HG03064 (cell line): ENCODE data around the gene RYR1.
"Not testable (repeated sequence)": the region's sequence is repeated elsewhere in the genome, so short reads cannot be mapped to it uniquely, and the experiment has no call there.

Experiments
- ATAC-seq: cut with Tn5 transposase; IDR thresholded peaks from one replicate; pipeline ENCODE4 v1.9.1; 2021; ENCODE audit warnings: low read depth; ENCODE audit not compliant: unreplicated experiment

Gene RYR1

DNA sequence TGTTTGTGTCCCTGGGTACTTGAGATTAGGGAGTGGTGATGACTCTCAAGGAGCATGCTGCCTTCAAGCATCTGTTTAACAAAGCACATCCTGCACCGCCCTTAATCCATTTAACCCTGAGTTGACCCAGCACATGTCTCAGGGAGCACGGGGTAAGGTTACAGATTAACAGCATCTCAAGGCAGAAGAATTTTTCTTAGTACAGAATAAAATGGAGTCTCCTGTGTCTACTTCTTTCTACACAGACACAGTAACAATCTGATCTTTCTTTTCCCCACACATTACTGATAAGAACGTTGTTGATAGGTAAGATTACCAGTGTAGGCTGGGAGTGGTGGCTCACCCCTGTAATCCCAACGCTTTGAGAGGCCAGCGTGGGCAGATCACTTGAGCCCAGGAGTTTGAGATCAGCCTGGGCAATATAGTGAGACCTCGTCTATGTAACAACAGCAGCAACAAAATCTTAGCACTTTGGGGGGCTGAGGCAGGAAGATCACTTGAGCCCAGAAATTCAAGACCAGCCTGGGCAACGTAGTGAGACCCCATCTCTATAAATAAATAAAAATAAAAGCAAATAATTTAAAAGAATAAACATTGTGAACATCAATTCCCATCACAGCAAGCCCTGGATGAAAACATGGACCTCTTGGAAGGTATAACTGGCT lies 198.5 kb downstream of the RYR1 start:
- not testable (repeated sequence) for ATAC-seq

DNA sequence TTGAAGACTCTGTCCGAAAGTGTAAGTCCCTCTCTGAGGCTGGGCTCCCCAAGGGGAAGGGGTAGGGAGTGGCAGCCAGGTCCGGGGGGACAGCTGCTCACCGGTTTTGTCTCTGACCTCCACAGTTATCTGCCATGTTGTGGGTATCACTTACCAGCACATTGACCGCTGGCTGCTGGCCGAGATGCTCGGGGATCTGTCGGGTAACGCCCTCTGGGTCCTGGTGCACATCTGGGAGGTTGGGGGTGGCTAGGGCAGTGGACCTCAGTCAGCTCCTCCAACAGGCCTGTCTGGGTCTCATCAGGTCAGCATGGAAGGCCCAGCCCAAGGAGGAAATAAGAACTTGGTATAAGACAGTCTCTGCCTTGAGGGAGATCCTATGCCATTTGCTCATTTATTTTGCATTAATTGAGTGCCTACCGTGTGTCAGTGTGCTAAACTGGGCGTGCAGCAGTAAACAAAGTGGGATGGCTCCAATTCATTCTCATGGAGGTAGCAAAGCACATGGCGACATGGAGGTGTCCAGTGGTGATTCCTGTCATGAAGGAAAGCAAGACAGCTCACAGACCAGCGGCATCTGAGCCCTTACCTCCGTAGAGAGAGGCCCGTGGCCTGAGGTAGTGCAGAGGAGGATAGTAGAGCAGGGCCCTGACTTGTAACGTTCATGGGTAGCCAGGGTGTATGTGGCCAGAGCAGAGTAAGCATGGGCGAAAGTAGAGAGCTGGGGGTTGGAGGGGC lies 199.2 kb downstream of the RYR1 start:
- ATAC-seq = no peak

DNA sequence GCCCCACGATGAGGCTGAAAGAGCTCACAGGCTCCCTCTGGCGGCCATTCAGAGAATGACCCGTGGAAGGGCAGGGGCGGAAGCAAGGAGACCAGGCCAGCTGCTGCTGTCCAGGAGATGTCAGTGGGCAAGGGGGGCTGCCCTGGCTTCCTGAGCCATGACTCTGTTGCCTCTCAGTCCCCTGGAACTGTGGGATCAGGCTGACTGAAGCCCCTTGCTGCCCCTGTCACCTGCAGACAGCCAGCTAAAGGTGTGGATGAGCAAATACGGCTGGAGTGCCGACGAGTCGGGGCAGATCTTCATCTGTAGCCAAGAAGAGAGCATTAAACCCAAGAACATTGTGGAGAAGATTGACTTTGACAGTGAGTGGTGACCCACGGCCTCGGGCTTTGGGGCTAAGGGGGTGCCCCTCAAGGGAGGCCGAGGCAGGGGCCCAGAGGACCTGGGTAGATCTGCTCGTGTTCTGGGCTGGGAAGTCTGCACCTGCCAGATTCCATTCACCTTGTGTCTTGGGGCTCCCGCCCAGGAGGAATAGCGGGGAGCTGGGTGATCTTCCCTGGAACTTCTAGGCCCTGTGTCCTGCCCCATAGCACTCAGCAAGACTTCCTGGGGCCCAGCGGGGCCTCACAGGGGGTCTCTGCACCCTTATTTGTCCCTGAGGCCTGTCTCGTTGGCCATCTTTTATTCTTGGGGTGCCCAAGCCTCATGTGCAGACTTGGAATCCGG lies 201.4 kb downstream of the RYR1 start:
- no peak for ATAC-seq

DNA sequence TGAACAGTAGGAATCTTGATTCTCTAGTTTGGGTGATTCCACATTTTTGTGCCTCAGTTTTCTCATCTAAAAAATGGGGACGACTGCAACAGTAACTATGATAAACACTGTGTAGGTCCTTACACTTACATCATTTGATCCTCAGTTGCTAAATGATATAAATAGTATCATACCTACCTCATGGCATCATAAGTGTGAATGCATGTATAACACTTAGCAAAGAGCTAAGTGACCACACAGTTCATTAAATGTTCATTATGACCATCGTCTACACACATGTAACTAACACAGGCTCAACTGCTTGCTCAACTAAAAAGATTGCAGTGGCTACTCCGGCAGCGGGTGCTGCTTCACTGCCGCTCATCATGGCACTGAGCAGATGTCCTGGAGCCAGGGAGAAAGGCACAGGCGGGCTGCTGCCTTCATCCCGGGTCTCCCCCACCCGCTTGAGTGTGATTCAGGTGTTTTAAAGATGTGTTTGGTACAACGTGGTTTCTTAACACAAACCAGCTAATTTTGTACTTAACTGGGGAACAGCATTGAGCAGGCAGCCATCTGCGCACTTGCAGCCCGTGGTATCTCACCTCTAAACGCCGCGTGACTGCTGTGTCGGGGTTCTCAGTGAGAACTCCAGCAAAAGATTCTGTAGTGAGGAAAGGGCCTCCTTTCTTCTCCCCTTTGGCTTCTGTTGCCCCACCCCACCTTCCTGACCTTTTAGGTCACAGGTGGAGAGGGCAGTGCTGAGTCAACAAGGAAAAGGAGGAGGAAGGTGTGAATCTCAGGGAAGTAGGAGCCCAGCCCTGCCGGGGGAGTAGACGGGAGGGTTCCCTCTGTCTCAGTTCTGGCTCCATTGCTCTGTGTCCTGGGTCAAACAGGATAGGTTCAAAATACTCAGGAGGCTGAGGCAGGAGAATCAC lies 202.2 kb downstream of the RYR1 start:
- ATAC-seq = no peak
